Upper lobe of right lung (tissue), 1 donor: ENCODE data around the gene QPRT. TPM values are rescaled to one million over a fixed set of nuclear protein-coding genes. Genes with fewer than 3 reads are reported as not detected.
"Not testable (repeated sequence)": the region's sequence is repeated elsewhere in the genome, so short reads cannot be mapped to it uniquely, and the experiment has no call there.

Source experiments
- ATAC-seq: fragments of 200-7000 bp; cut with Tn5 transposase; one replicate; pipeline ENCODE4 v1.9.1; 2020; ENCODE audit warnings: mild to moderate bottlenecking, moderate library complexity
- DNase-seq: peaks from one replicate; pipeline ENCODE4 v3.0.0-alpha.2; 2020
- H3K27ac ChIP-seq: fragments of 200-600 bp; one replicate; pipeline ENCODE4 v1.8.0; 2022
- H3K27me3 ChIP-seq: fragments of 200-600 bp; one replicate; pipeline ENCODE4 v1.8.0; 2022; ENCODE audit warnings: mild to moderate bottlenecking
- H3K36me3 ChIP-seq: fragments of 200-600 bp; one replicate; pipeline ENCODE4 v1.8.0; 2022
- H3K4me1 ChIP-seq: fragments of 200-600 bp; one replicate; pipeline ENCODE4 v1.8.0; 2022
- H3K4me3 ChIP-seq: fragments of 200-600 bp; one replicate; pipeline ENCODE4 v1.8.0; 2022; ENCODE audit warnings: mild to moderate bottlenecking
- H3K9me3 ChIP-seq: fragments of 200-600 bp; one replicate; pipeline ENCODE4 v1.8.0; 2022
- intact Hi-C: fragments of 100-400 bp; cut with DNase I; formaldehyde crosslinking; loops from one replicate; pipeline ENCODE4 v1.11.0; 2022
- total RNA-seq: library from RNA; stranded (reverse); fragmentation: NEBNext Ultra II Directional; extraction: Animal tissue kit (Norgen Biotek cat#: 25700); gene quantifications from one replicate; pipeline ENCODE4 v1.2.1, GENCODE V29; 2021
- TF ChIP-seq, protein P1 (sequence below): fragments of 200-600 bp; IDR thresholded peaks from one replicate; pipeline ENCODE4 v1.8.0; 2022; ENCODE audit warnings: antibody characterized with exemption
- donor health status: DM: no; HTN: yes; CAD: no; lungs with severe emphysema.

QPRT gene
- total RNA-seq, 1 donor from 2014 or later, result 15.0 TPM

DNA sequence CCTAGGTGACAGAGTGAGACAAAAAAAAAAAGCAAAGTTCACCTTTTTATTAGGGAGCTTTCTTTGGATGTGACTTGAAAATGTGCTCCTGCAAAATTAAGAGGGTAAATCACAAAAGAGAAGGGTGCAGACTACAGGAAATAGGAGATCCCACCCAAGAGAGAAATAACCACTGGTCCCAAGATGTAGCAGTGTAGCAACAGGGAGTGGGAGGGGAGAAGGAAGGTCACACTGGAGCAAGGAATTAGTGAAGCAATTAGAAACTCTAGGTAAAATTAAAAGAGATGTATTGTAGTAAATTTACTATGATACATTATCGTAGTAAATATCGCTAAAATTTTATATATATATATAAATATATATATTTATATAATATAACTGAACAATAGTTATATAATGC lies 28.2 kb upstream of the QPRT start:
- Histone ChIP-seq H3K27ac (no peak overlapping the region), H3K4me3 (no peak overlapping the region), H3K4me1 (no peaks in the 10 kb centered on the region), H3K9me3 (no peaks in the 10 kb centered on the region), H3K36me3 (no peaks in the 10 kb centered on the region), H3K27me3 (no peaks in the 10 kb centered on the region)
- TF ChIP-seq, protein P1, sequence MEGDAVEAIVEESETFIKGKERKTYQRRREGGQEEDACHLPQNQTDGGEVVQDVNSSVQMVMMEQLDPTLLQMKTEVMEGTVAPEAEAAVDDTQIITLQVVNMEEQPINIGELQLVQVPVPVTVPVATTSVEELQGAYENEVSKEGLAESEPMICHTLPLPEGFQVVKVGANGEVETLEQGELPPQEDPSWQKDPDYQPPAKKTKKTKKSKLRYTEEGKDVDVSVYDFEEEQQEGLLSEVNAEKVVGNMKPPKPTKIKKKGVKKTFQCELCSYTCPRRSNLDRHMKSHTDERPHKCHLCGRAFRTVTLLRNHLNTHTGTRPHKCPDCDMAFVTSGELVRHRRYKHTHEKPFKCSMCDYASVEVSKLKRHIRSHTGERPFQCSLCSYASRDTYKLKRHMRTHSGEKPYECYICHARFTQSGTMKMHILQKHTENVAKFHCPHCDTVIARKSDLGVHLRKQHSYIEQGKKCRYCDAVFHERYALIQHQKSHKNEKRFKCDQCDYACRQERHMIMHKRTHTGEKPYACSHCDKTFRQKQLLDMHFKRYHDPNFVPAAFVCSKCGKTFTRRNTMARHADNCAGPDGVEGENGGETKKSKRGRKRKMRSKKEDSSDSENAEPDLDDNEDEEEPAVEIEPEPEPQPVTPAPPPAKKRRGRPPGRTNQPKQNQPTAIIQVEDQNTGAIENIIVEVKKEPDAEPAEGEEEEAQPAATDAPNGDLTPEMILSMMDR, result no peak
- peak; percentile 42 for ATAC-seq
- no peak for DNase-seq
- intact Hi-C loops, result no loop called here

DNA sequence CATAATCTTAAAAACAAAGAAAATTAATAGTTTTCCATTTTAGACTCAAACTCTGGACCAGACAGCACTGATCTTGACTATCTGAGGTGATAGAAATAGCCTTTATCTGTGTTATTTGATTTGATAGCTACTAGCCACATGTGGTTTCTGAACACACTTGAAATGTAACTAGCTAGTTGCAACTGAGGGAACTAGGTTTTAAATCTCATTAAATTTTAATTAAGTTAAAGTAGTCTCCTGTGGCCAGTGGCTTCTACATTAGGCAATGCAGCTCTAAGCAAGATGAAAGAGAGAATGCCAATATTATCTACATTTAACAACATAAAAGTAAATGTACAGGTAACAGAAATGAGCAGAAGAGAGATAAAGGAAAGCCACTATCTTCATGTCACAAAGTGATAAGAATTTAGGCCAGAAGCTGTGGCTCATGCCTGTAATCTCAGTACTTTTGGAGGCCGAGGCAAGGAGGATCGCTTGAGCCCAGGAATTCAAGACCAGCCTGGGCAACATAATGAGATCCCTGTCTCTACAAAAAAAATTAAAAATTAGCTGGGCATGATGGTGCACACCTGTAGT lies 27.1 kb upstream of the QPRT start:
- no peaks in the 10 kb centered on the region for H3K9me3 ChIP-seq
- TF ChIP-seq, protein P1, result no peak
- H3K4me3 ChIP-seq, result no peak overlapping the region
- DNase-seq (no peak), ATAC-seq (no peak)
- no peaks in the 10 kb centered on the region for H3K27me3 ChIP-seq
- intact Hi-C loops, result no loop called here
- no peaks in the 10 kb centered on the region for H3K4me1 ChIP-seq
- no peaks in the 10 kb centered on the region for H3K36me3 ChIP-seq
- H3K27ac ChIP-seq, result no peak overlapping the region

DNA sequence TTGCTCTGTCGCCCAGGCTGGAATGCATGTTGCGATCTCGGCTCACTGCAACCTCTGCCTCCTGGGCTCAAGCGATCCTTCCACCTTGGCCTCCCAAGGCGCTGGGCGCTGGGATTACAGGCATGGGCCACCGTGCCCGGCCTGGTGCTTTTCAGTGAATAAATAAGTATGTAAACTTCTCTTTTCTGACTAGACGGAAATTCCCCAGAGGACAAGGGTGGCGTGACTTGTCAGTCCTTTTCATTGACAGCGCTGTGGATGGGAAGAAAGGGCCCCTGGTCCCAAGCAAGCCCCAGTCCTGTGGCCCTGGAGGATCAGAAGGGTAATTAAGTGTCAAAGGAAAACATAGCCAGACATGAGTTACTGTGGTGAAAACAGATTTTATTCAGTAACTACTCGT lies 25.5 kb upstream of the QPRT start:
- intact Hi-C loops, result no loop called here
- no peaks in the 10 kb centered on the region for H3K27me3 ChIP-seq
- ATAC-seq, result peak; percentile 38
- H3K9me3 ChIP-seq, result no peaks in the 10 kb centered on the region
- no peaks in the 10 kb centered on the region for H3K4me1 ChIP-seq
- DNase-seq, result no peak
- TF ChIP-seq, protein P1, result no peak
- H3K4me3 ChIP-seq, result no peak overlapping the region
- no peak overlapping the region for H3K27ac ChIP-seq
- H3K36me3 ChIP-seq, result no peaks in the 10 kb centered on the region

DNA sequence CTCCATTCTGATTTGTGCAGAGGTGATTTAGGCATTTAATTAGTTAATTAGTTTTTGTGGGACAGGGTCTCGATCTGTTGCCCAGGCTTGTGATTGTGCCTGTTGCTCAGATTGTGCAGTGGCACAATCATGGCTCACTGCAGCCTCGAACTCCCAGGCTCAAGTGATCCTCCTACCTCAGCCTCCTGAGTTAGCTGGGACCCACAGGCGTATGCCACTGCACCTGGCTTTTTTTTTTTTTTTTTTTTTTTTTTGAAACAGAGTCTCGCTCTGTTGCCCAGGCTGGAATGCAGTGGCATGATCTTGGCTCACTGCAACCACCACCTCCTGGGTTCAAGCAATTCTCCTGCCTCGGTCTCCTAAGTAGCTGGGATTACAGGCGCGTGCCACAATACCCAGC lies 25.1 kb upstream of the QPRT start:
- H3K9me3 ChIP-seq, H3K4me1 ChIP-seq, H3K27ac ChIP-seq, intact Hi-C loops, H3K27me3 ChIP-seq, H3K4me3 ChIP-seq, ATAC-seq, DNase-seq, H3K36me3 ChIP-seq: not testable (repeated sequence)

DNA sequence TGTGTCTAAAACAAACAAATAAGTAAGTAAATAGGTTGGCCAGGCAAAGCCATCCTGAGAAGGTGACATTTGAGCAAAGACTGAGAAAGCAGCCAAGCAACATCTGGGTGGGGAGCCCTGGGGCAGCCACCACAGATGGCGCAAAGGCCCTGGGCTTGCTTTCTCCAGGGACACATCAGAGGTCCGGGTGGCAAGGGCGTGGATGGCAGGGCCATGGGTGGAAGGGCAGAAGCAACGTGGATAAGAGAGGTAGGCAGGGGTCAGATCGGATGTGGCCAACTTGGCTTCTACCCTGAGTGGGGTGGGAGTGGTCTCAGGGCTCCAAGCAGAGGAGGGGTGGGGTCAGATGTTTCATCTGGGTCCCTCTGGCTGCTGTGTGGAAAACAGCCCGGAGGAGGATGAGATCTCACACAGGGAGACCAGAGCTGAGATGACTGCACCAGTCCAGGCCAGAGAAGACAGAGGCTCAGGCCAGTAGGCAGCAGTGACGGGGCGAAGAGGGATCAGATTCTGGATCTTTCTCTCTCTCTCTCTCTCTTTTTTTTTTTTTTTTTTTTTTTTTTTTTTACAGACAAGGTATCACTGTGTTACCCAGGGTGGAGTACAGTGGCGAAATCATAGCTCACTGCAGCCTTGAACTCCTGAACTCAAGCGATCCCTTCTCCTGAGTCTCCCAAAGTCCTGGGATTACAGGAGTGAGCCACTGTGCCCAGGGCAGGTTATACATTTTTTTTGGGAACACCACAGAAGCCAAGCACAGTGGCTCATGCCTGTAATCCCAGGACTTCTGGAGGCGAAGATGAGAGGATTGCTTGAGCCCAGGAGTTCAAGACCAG lies 22.1 kb upstream of the QPRT start:
- H3K27me3 ChIP-seq, result no peaks in the 10 kb centered on the region
- ATAC-seq (no peak), DNase-seq (no peak)
- no peak overlapping the region for H3K4me3 ChIP-seq
- no peak overlapping the region for H3K27ac ChIP-seq
- intact Hi-C loops, result no loop called here
- H3K36me3 ChIP-seq, result no peaks in the 10 kb centered on the region
- no peaks in the 10 kb centered on the region for H3K9me3 ChIP-seq
- no peaks in the 10 kb centered on the region for H3K4me1 ChIP-seq
- TF ChIP-seq, protein P1, result no peak

DNA sequence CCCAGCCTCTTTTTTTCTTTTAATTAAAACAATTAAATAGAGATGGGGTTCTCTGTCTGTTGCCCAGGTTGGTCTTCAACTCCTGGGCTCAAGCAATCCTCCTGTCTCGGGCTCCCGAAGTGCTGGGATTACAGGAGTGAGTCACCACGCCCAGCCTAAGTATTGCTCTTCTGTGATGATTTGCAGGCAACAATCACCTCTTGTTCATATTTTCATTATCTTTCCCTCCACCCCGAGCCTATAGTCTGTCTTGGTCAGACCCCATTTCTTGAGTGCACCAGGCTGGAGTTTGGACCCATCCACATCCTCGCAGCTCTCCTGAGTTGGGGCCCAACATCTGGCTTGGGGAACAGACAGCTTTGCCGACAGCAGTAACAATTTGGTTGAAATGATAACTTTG lies 20.3 kb upstream of the QPRT start:
- intact Hi-C loops, result no loop called here
- Histone ChIP-seq H3K36me3 (no peaks in the 10 kb centered on the region), H3K4me3 (no peak overlapping the region), H3K27ac (no peak overlapping the region), H3K4me1 (no peaks in the 10 kb centered on the region), H3K27me3 (no peaks in the 10 kb centered on the region), H3K9me3 (no peaks in the 10 kb centered on the region)
- ATAC-seq, result no peak
- DNase-seq, result no peak
- TF ChIP-seq, protein P1, result no peak
